Upper lobe of right lung (tissue), 1 donor: Measurements from ENCODE around the gene SLC24A4. TPM values are rescaled to one million over a fixed set of nuclear protein-coding genes. Genes with fewer than 3 reads are reported as not detected.
A peak's percentile ranks its signal among the peaks of the same experiment; 100 is the strongest.

Experiments
- ATAC-seq: fragments of 200-7000 bp; cut with Tn5 transposase; one replicate; pipeline ENCODE4 v1.9.1; 2020; ENCODE audit warnings: mild to moderate bottlenecking, moderate library complexity
- DNase-seq: peaks from one replicate; pipeline ENCODE4 v3.0.0-alpha.2; 2020
- H3K27ac ChIP-seq: fragments of 200-600 bp; one replicate; pipeline ENCODE4 v1.8.0; 2022
- H3K27me3 ChIP-seq: fragments of 200-600 bp; one replicate; pipeline ENCODE4 v1.8.0; 2022; ENCODE audit warnings: mild to moderate bottlenecking
- H3K36me3 ChIP-seq: fragments of 200-600 bp; one replicate; pipeline ENCODE4 v1.8.0; 2022
- H3K4me1 ChIP-seq: fragments of 200-600 bp; one replicate; pipeline ENCODE4 v1.8.0; 2022
- H3K4me3 ChIP-seq: fragments of 200-600 bp; one replicate; pipeline ENCODE4 v1.8.0; 2022; ENCODE audit warnings: mild to moderate bottlenecking
- H3K9me3 ChIP-seq: fragments of 200-600 bp; one replicate; pipeline ENCODE4 v1.8.0; 2022
- intact Hi-C: fragments of 100-400 bp; cut with DNase I; formaldehyde crosslinking; loops from one replicate; pipeline ENCODE4 v1.11.0; 2022
- total RNA-seq: library from RNA; stranded (reverse); fragmentation: NEBNext Ultra II Directional; extraction: Animal tissue kit (Norgen Biotek cat#: 25700); gene quantifications from one replicate; pipeline ENCODE4 v1.2.1, GENCODE V29; 2021
- TF ChIP-seq, protein P1 (sequence below): fragments of 200-600 bp; IDR thresholded peaks from one replicate; pipeline ENCODE4 v1.8.0; 2022; ENCODE audit warnings: antibody characterized with exemption
- donor health status: DM: no; HTN: yes; CAD: no; lungs with severe emphysema.

SLC24A4 gene
- total RNA-seq, 1 donor from 2014 or later: 1.6 TPM

DNA sequence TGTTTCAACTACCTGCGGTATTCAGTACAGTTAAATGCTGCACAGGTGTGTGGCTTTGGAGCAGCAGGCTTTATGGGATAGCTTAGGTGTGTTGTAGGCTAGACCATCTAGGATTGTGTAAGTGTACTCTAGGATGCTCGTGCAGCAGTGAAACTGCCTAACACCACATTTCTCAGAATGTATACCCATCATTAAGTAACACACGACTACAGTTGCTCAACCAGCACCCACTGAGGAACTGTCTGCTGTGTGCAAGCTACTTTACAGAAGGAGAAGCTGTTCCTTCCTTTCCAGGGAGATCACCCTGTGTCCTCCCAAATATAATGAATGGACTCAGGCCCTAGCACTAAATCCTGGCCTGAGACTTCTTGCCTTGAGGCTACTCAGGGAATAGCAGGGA is 94.8 kb downstream of the SLC24A4 start:
- Histone ChIP-seq H3K4me3 (no peak overlapping the region), H3K9me3 (no peaks in the 10 kb centered on the region), H3K36me3 (no peaks in the 10 kb centered on the region), H3K4me1 (peaks cover 5% of the 10 kb centered on the region), H3K27ac (no peak overlapping the region), H3K27me3 (no peaks in the 10 kb centered on the region)
- DNase-seq: no peak
- intact Hi-C loops: no loop called here
- TF ChIP-seq, protein P1, sequence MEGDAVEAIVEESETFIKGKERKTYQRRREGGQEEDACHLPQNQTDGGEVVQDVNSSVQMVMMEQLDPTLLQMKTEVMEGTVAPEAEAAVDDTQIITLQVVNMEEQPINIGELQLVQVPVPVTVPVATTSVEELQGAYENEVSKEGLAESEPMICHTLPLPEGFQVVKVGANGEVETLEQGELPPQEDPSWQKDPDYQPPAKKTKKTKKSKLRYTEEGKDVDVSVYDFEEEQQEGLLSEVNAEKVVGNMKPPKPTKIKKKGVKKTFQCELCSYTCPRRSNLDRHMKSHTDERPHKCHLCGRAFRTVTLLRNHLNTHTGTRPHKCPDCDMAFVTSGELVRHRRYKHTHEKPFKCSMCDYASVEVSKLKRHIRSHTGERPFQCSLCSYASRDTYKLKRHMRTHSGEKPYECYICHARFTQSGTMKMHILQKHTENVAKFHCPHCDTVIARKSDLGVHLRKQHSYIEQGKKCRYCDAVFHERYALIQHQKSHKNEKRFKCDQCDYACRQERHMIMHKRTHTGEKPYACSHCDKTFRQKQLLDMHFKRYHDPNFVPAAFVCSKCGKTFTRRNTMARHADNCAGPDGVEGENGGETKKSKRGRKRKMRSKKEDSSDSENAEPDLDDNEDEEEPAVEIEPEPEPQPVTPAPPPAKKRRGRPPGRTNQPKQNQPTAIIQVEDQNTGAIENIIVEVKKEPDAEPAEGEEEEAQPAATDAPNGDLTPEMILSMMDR: no peak
- peak; percentile 85 for ATAC-seq

DNA sequence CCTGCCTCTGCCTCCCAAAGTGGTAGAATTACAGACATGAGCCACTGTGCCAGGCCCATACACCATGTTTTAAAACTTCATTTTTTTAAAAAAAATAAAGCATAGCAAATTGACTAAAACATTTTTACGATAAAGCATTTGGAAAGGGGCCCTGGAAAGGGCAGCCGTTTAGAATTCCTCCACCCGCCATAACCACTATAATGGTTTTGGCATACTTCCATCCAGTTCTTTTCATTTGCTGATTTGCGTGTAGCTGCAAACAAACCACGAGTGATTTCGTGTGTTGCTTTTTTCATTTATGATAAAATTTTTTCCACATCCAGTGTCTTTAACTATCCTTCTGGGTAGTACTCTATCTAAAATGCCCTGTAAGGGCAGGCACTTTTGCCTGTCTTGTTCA is 98.8 kb downstream of the SLC24A4 start:
- Histone ChIP-seq H3K27me3 (no peaks in the 10 kb centered on the region), H3K9me3 (no peaks in the 10 kb centered on the region), H3K27ac (no peak overlapping the region), H3K4me1 (no peaks in the 10 kb centered on the region), H3K36me3 (no peaks in the 10 kb centered on the region), H3K4me3 (no peak overlapping the region)
- no peak for ATAC-seq
- TF ChIP-seq, protein P1: no peak
- DNase-seq: no peak
- intact Hi-C loops: no loop called here

DNA sequence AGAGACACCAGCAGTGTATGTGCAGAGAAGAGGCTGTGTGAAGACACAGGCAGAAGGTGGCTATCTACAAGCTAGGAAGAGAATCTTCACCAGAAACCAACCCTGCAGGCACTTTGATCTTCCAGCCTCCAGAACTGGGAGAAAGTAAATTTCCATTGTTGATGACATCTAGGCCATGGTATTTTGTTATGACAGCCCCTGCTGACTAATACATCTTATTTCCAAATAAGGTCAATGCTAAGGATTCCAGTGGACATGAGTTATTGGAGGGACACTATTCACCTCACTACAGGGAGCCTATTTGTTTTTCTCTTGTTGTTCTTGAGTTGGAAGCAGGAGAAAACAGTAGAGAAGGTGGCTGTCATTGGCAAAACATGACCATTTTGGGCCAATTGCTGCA is 102.1 kb downstream of the SLC24A4 start:
- Histone ChIP-seq H3K36me3 (no peaks in the 10 kb centered on the region), H3K9me3 (no peaks in the 10 kb centered on the region), H3K4me1 (no peaks in the 10 kb centered on the region), H3K27ac (no peak overlapping the region), H3K4me3 (no peak overlapping the region), H3K27me3 (no peaks in the 10 kb centered on the region)
- intact Hi-C loops: no loop called here
- ATAC-seq (no peak), DNase-seq (no peak)
- TF ChIP-seq, protein P1: no peak

DNA sequence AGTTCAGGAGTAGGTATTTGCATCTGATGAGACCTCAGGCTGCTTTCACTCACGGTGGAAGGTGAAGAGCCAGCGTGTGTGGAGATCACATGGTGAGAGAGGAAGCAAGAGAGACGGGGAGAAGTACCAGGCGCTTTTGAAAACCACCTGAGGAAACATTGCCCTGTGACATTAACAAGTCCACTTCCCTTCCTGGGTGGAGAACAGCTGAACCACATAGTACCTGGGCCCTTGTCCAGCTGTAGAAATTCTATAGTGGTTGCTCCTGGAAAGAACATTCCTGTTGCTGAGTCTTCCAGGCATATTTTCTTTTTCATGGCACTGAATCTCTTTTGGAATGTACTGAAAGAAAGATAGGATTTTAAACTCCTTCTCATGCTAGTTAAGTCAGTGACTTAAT is 103.3 kb downstream of the SLC24A4 start:
- Histone ChIP-seq H3K4me1 (no peaks in the 10 kb centered on the region), H3K4me3 (no peak overlapping the region), H3K9me3 (no peaks in the 10 kb centered on the region), H3K36me3 (no peaks in the 10 kb centered on the region), H3K27ac (no peak overlapping the region), H3K27me3 (no peaks in the 10 kb centered on the region)
- TF ChIP-seq, protein P1: no peak
- intact Hi-C loops: no loop called here
- ATAC-seq (no peak), DNase-seq (no peak)

DNA sequence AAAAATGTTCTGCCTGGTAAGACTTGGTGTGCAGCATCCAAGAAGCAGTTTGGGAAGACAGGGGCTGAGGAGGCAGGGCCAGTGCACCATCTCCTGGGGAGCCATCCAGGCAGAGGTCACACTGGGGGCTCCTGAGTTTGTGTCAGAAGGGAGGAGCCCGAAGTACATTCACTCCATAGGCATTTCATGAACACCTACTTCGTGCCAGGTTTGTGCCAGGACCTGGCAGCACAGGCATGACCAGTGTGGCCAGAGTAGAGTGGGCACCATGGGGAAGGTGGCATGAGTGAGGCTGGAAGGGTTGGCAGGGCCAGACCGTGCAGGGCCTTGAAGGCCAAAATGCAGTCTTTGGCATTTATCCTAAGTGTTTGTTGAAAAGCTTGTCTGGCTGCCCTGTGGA is 104.1 kb downstream of the SLC24A4 start:
- DNase-seq: no peak
- no peak overlapping the region for H3K4me3 ChIP-seq
- no peaks in the 10 kb centered on the region for H3K9me3 ChIP-seq
- no peak for ATAC-seq
- no peaks in the 10 kb centered on the region for H3K36me3 ChIP-seq
- no peaks in the 10 kb centered on the region for H3K4me1 ChIP-seq
- TF ChIP-seq, protein P1: no peak
- H3K27me3 ChIP-seq: no peaks in the 10 kb centered on the region
- intact Hi-C loops: no loop called here
- no peak overlapping the region for H3K27ac ChIP-seq

DNA sequence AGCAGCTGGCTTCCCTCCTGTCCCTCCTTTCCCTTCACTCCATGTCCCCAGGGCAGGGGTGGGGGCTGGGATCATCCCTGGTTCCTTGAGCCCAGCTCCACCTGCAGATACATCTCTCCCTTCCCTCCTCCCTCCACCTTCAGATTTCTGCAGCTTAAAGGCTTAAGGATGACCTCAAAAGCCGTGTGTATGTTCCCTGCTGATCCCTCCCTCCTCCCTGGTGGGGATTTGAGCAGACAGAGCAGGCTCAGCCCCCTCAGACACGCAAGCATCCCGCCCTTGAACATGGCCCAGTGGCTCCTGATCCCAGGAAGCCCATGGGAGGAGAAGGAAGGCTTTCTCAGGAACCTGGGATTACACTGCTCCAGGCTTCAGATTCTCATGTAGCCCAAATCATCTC is 107.7 kb downstream of the SLC24A4 start:
- Histone ChIP-seq H3K4me1 (no peaks in the 10 kb centered on the region), H3K36me3 (no peaks in the 10 kb centered on the region), H3K9me3 (no peaks in the 10 kb centered on the region), H3K27ac (no peak overlapping the region), H3K27me3 (no peaks in the 10 kb centered on the region), H3K4me3 (no peak overlapping the region)
- ATAC-seq (no peak), DNase-seq (no peak)
- intact Hi-C loops: no loop called here
- TF ChIP-seq, protein P1: no peak
